ENCODE results near the gene EPSTI1.

The EPSTI1 gene

GRCh38 chr13:42976066-42976465 lies 16.0 kb downstream of the EPSTI1 start:
- H3K4me3 ChIP-seq (ENCODE audit: low read length in 2 of 2) = no peak overlapping the region
- H3K9me3 ChIP-seq (ENCODE audit: control insufficient read depth in 2 of 2, low read length in 2 of 2) = peaks cover 0 to 3% of the 10 kb centered on the region in 2 donors
- no peak overlapping the region for H3K27ac ChIP-seq (ENCODE audit: low read depth in 2 of 2, low read length in 2 of 2)
- H3K9ac ChIP-seq (ENCODE audit: low read depth in 1 of 2, low read length in 2 of 2) = no peak overlapping the region
- no peaks in the 10 kb centered on the region for H3K27me3 ChIP-seq (ENCODE audit: control insufficient read depth in 2 of 2, insufficient read depth in 2 of 2, low read length in 2 of 2)
- H3K36me3 ChIP-seq (ENCODE audit: control insufficient read depth in 2 of 2, insufficient read depth in 2 of 2, low read length in 2 of 2) = no peaks in the 10 kb centered on the region
- no peaks in the 10 kb centered on the region for H3K4me1 ChIP-seq (ENCODE audit: control insufficient read depth in 2 of 2, insufficient read depth in 2 of 2, low read length in 2 of 2)

DNA sequence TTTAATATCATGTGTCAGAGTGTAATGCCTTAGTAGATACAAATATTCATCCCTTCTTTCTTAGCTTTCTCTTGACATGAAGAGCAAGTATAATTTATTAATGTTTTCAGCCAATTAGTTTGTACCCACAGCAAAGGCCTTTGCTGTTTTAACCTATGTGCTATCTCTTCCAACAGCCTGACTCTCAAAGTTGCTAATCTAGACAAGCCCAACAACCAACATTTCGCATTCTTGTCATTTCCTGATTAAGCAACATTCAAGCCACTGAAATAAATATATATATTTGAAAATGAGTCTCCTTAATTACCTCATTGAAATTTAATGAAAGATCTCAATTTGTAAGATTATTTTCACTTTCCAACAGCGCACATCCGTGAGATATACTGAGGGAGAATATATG lies 18.5 kb downstream of the EPSTI1 start:
- peaks cover 0 to 3% of the 10 kb centered on the region in 2 donors for H3K9me3 ChIP-seq (ENCODE audit: control insufficient read depth in 2 of 2, low read length in 2 of 2)
- H3K4me1 ChIP-seq (ENCODE audit: control insufficient read depth in 2 of 2, insufficient read depth in 2 of 2, low read length in 2 of 2) = peaks cover 5 to 12% of the 10 kb centered on the region in 2 donors
- no peaks in the 10 kb centered on the region for H3K36me3 ChIP-seq (ENCODE audit: control insufficient read depth in 2 of 2, insufficient read depth in 2 of 2, low read length in 2 of 2)
- H3K9ac ChIP-seq (ENCODE audit: low read depth in 1 of 2, low read length in 2 of 2) = no peak overlapping the region
- no peak overlapping the region for H3K27ac ChIP-seq (ENCODE audit: low read depth in 2 of 2, low read length in 2 of 2)
- H3K27me3 ChIP-seq (ENCODE audit: control insufficient read depth in 2 of 2, insufficient read depth in 2 of 2, low read length in 2 of 2) = no peaks in the 10 kb centered on the region
- no peak overlapping the region for H3K4me3 ChIP-seq (ENCODE audit: low read length in 2 of 2)

DNA sequence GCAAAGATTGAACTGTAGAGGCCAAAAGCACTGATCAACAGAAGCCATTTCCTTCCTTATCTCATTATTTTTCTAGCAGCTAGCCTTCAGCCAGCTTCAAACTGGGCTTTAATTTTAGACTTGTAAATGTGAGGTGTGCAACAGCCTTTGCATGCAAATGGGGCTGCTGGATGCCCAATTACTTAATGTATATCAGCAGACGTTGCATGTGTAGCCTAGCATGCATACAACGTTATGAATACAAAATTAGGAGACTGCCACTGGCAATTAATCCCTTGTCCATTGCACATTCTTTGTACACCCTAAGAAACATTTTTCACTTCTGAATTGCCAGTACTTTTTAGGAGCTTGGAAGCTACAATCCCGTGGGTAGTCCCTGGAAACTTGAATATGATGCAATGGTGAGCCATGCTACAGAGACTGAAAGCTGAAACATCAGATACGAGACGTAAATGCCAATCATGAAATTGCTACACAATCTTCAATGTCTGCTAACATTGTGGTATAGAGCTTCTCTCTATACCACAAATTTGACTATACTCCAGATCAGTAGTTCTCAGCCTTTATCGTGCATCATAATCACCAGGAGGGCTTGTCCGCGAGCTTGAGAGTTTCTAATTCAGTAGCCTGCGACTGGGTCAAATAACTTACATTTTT lies 20.2 kb downstream of the EPSTI1 start:
- Histone ChIP-seq H3K4me3 (ENCODE audit: low read length in 2 of 2) (no peak overlapping the region), H3K9me3 (ENCODE audit: control insufficient read depth in 2 of 2, low read length in 2 of 2) (no peaks in the 10 kb centered on the region), H3K9ac (ENCODE audit: low read depth in 1 of 2, low read length in 2 of 2) (no peak overlapping the region), H3K27me3 (ENCODE audit: control insufficient read depth in 2 of 2, insufficient read depth in 2 of 2, low read length in 2 of 2) (no peaks in the 10 kb centered on the region), H3K36me3 (ENCODE audit: control insufficient read depth in 2 of 2, insufficient read depth in 2 of 2, low read length in 2 of 2) (peaks cover 0 to 2% of the 10 kb centered on the region in 2 donors), H3K27ac (ENCODE audit: low read depth in 2 of 2, low read length in 2 of 2) (no peak overlapping the region), H3K4me1 (ENCODE audit: control insufficient read depth in 2 of 2, insufficient read depth in 2 of 2, low read length in 2 of 2) (peaks cover 17 to 24% of the 10 kb centered on the region in 2 donors)

- no peak overlapping the region for H3K27ac ChIP-seq (ENCODE audit: low read depth in 2 of 2, low read length in 2 of 2)
- H3K27me3 ChIP-seq (ENCODE audit: control insufficient read depth in 2 of 2, insufficient read depth in 2 of 2, low read length in 2 of 2) = no peaks in the 10 kb centered on the region
- no peak overlapping the region for H3K9ac ChIP-seq (ENCODE audit: low read depth in 1 of 2, low read length in 2 of 2)
- no peak overlapping the region for H3K4me3 ChIP-seq (ENCODE audit: low read length in 2 of 2)
- peaks cover 17 to 24% of the 10 kb centered on the region in 2 donors for H3K4me1 ChIP-seq (ENCODE audit: control insufficient read depth in 2 of 2, insufficient read depth in 2 of 2, low read length in 2 of 2)
- no peaks in the 10 kb centered on the region for H3K9me3 ChIP-seq (ENCODE audit: control insufficient read depth in 2 of 2, low read length in 2 of 2)
- H3K36me3 ChIP-seq (ENCODE audit: control insufficient read depth in 2 of 2, insufficient read depth in 2 of 2, low read length in 2 of 2) = peaks cover 0 to 2% of the 10 kb centered on the region in 2 donors
Observed at GRCh38 chr13:42970824-42971690, 21.0 kb downstream of the EPSTI1 start.

- Histone ChIP-seq H3K27me3 (ENCODE audit: control insufficient read depth in 2 of 2, insufficient read depth in 2 of 2, low read length in 2 of 2) (no peaks in the 10 kb centered on the region), H3K36me3 (ENCODE audit: control insufficient read depth in 2 of 2, insufficient read depth in 2 of 2, low read length in 2 of 2) (peaks cover 0 to 2% of the 10 kb centered on the region in 2 donors), H3K9ac (ENCODE audit: low read depth in 1 of 2, low read length in 2 of 2) (no peak overlapping the region), H3K27ac (ENCODE audit: low read depth in 2 of 2, low read length in 2 of 2) (peak overlapping the region; percentile 80 to 87), H3K9me3 (ENCODE audit: control insufficient read depth in 2 of 2, low read length in 2 of 2) (no peaks in the 10 kb centered on the region), H3K4me3 (ENCODE audit: low read length in 2 of 2) (no peak overlapping the region), H3K4me1 (ENCODE audit: control insufficient read depth in 2 of 2, insufficient read depth in 2 of 2, low read length in 2 of 2) (peaks cover 17 to 24% of the 10 kb centered on the region in 2 donors)
Observed at GRCh38 chr13:42969565-42970172, 22.4 kb downstream of the EPSTI1 start.

DNA sequence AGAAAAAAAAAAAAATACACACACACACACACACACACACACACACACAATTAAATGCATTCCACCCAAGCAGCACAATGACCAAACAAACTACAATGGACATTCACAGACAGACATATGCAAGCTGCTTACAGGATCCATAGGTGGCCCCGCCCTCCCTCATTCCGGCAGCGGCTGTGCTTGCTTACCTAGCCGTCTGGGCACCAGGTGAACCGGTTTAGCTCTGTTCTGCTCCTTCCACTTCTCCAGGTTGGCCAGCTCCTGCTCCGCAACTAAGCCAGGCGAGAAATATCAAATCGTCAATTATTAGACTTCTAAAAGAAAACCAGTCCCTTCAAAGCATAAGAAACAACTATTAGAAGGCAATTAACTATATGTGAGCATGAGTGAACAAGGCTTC lies 23.1 kb downstream of the EPSTI1 start:
- H3K9ac ChIP-seq (ENCODE audit: low read depth in 1 of 2, low read length in 2 of 2) = no peak overlapping the region

DNA sequence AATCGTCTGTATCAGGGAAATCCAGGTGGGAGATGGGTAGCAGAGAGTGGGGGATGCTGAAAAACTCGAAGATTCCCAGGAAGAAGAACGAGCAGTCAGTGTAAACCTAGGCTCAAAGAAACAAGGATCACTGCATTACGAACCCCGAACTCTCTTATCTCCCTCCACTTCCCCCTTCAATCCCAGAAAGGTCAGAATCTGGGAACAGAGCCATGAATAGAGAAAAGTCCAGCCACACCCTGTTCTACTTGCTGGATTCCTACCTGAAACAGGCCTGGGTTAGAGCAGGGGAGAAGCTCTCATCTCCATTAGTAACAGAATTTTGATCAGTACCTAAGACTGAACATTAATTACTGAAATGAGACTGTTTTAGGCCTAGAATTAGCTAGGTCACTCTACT lies 24.4 kb downstream of the EPSTI1 start:
- Histone ChIP-seq H3K27me3 (ENCODE audit: control insufficient read depth in 2 of 2, insufficient read depth in 2 of 2, low read length in 2 of 2) (no peaks in the 10 kb centered on the region), H3K4me1 (ENCODE audit: control insufficient read depth in 2 of 2, insufficient read depth in 2 of 2, low read length in 2 of 2) (peaks cover 17 to 24% of the 10 kb centered on the region in 2 donors), H3K9me3 (ENCODE audit: control insufficient read depth in 2 of 2, low read length in 2 of 2) (no peaks in the 10 kb centered on the region), H3K9ac (ENCODE audit: low read depth in 1 of 2, low read length in 2 of 2) (peak overlapping the region; percentile 4 to 5), H3K27ac (ENCODE audit: low read depth in 2 of 2, low read length in 2 of 2) (peak overlapping the region; percentile 80 to 87), H3K36me3 (ENCODE audit: control insufficient read depth in 2 of 2, insufficient read depth in 2 of 2, low read length in 2 of 2) (peaks cover 3 to 5% of the 10 kb centered on the region in 2 donors), H3K4me3 (ENCODE audit: low read length in 2 of 2) (no peak overlapping the region)

More for the DNA sequence above, 23.1 kb downstream of the EPSTI1 start:
- H3K36me3 ChIP-seq (ENCODE audit: control insufficient read depth in 2 of 2, insufficient read depth in 2 of 2, low read length in 2 of 2) = peaks cover under 1 to 2% of the 10 kb centered on the region in 2 donors
- H3K9me3 ChIP-seq (ENCODE audit: control insufficient read depth in 2 of 2, low read length in 2 of 2) = no peaks in the 10 kb centered on the region
- no peaks in the 10 kb centered on the region for H3K27me3 ChIP-seq (ENCODE audit: control insufficient read depth in 2 of 2, insufficient read depth in 2 of 2, low read length in 2 of 2)
- H3K27ac ChIP-seq (ENCODE audit: low read depth in 2 of 2, low read length in 2 of 2) = peak overlapping the region; percentile 80 to 87
- peak overlapping the region in 1 of 2 donors; percentile 17 for H3K4me3 ChIP-seq (ENCODE audit: low read length in 2 of 2)
- H3K4me1 ChIP-seq (ENCODE audit: control insufficient read depth in 2 of 2, insufficient read depth in 2 of 2, low read length in 2 of 2) = peaks cover 17 to 24% of the 10 kb centered on the region in 2 donors

DNA sequence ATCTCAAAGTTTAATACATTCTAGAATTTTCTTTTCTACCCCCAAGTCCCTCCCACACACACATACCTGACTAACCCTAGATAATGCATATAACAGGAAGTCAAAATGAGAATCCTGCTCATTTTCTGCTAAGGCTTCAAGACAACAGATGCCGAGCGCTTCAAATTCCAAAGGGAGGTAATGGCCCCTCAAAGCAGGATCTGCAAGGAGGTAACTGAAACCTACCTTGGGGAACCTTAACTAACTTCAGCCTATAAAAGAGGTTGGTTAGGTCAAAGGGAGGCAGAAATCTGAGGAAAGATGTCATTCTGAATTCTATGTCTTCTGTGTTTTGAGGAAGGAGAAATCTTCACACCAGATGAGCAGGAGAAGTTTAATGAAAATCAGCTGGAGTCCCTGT lies 26.8 kb downstream of the EPSTI1 start:
- H3K36me3 ChIP-seq (ENCODE audit: control insufficient read depth in 2 of 2, insufficient read depth in 2 of 2, low read length in 2 of 2) = peaks cover 7 to 22% of the 10 kb centered on the region in 2 donors
- H3K9me3 ChIP-seq (ENCODE audit: control insufficient read depth in 2 of 2, low read length in 2 of 2) = no peaks in the 10 kb centered on the region
- no peak overlapping the region for H3K9ac ChIP-seq (ENCODE audit: low read depth in 1 of 2, low read length in 2 of 2)
- H3K27ac ChIP-seq (ENCODE audit: low read depth in 2 of 2, low read length in 2 of 2) = no peak overlapping the region
- H3K4me1 ChIP-seq (ENCODE audit: control insufficient read depth in 2 of 2, insufficient read depth in 2 of 2, low read length in 2 of 2) = peaks cover 17 to 24% of the 10 kb centered on the region in 2 donors
- H3K4me3 ChIP-seq (ENCODE audit: low read length in 2 of 2) = no peak overlapping the region
- no peaks in the 10 kb centered on the region for H3K27me3 ChIP-seq (ENCODE audit: control insufficient read depth in 2 of 2, insufficient read depth in 2 of 2, low read length in 2 of 2)

DNA sequence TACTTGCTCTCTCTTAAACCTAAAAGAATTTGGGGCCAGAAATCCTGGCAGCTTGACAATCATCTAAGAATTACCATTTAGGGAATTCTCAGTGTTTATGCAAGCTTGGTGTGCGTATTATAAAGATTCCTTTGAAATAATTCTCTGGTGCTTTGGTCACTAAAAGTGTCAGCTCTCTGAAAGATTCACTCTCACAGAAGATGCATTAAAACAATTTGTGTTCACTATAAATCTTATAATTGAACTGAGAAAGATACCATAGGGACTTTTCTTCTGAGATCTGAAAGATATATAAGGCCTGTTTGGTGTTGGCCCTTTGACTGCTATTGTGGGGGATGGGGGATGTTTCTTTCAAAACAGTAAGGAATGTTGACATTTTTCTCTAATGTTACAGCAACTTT lies 27.3 kb downstream of the EPSTI1 start:
- H3K4me1 ChIP-seq (ENCODE audit: control insufficient read depth in 2 of 2, insufficient read depth in 2 of 2, low read length in 2 of 2) = peaks cover 14 to 22% of the 10 kb centered on the region in 2 donors
- H3K27ac ChIP-seq (ENCODE audit: low read depth in 2 of 2, low read length in 2 of 2) = no peak overlapping the region
- no peak overlapping the region for H3K9ac ChIP-seq (ENCODE audit: low read depth in 1 of 2, low read length in 2 of 2)
- no peaks in the 10 kb centered on the region for H3K27me3 ChIP-seq (ENCODE audit: control insufficient read depth in 2 of 2, insufficient read depth in 2 of 2, low read length in 2 of 2)
- no peaks in the 10 kb centered on the region for H3K9me3 ChIP-seq (ENCODE audit: control insufficient read depth in 2 of 2, low read length in 2 of 2)
- peaks cover 7 to 22% of the 10 kb centered on the region in 2 donors for H3K36me3 ChIP-seq (ENCODE audit: control insufficient read depth in 2 of 2, insufficient read depth in 2 of 2, low read length in 2 of 2)
- H3K4me3 ChIP-seq (ENCODE audit: low read length in 2 of 2) = no peak overlapping the region

DNA sequence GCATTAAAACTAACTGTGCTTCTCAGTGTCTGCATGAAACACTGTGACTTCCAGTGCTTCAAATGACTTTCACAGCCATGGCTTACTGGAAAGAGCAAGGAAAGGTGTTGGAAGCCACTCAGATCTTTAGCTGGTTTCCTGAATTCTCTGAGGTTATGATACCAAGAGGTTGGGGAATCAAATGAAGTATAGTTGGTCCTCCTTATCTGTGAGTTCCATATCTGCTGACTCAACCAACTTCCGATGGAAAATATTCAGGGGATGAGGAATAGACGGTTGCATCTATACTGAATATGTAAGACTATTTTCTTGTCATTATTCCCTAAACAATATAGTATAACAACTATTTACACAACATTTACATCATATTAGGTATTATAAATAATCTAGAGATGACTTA lies 32.4 kb downstream of the EPSTI1 start:
- H3K9ac ChIP-seq (ENCODE audit: low read depth in 1 of 2, low read length in 2 of 2) = no peak overlapping the region
- H3K27me3 ChIP-seq (ENCODE audit: control insufficient read depth in 2 of 2, insufficient read depth in 2 of 2, low read length in 2 of 2) = no peaks in the 10 kb centered on the region
- no peak overlapping the region for H3K27ac ChIP-seq (ENCODE audit: low read depth in 2 of 2, low read length in 2 of 2)
- H3K9me3 ChIP-seq (ENCODE audit: control insufficient read depth in 2 of 2, low read length in 2 of 2) = no peaks in the 10 kb centered on the region
- H3K4me1 ChIP-seq (ENCODE audit: control insufficient read depth in 2 of 2, insufficient read depth in 2 of 2, low read length in 2 of 2) = no peaks in the 10 kb centered on the region
- no peak overlapping the region for H3K4me3 ChIP-seq (ENCODE audit: low read length in 2 of 2)
- H3K36me3 ChIP-seq (ENCODE audit: control insufficient read depth in 2 of 2, insufficient read depth in 2 of 2, low read length in 2 of 2) = peaks cover 5 to 34% of the 10 kb centered on the region in 2 donors

Measured in mucosa of rectum (tissue), 2 donors.